SU-DHL-6 (cell line): ENCODE data around the gene DRD4.
"Not testable (repeated sequence)": the region's sequence is repeated elsewhere in the genome, so short reads cannot be mapped to it uniquely, and the experiment has no call there.

ENCODE experiments used
- H2AFZ ChIP-seq: fragments of 200-600 bp; sonication (generic); 2 replicates; pipeline ENCODE4 v1.6.1; 2014; ENCODE audit warnings: low read depth, mild to moderate bottlenecking, moderate library complexity, mixed read lengths, antibody characterized with exemption, low read length; ENCODE audit not compliant: severe bottlenecking
- H3F3A ChIP-seq: fragments of 200-600 bp; shearing (Covaris generic); 2 replicates; pipeline ENCODE4 v1.6.0; 2016; ENCODE audit warnings: antibody characterized with exemption, mild to moderate bottlenecking; ENCODE audit not compliant: insufficient read depth
- H3K27ac ChIP-seq: fragments of 200-600 bp; sonication (generic); 2 replicates; pipeline ENCODE4 v1.5.1; 2016; ENCODE audit warnings: low read depth, mild to moderate bottlenecking, low read length, moderate library complexity, mixed read lengths
- H3K27me3 ChIP-seq: fragments of 200-600 bp; sonication (generic), shearing (Covaris generic); 2 replicates; pipeline ENCODE4 v1.6.0; 2014; ENCODE audit warnings: mild to moderate bottlenecking, low read length
- H3K36me3 ChIP-seq: fragments of 200-600 bp; sonication (generic); 2 replicates; pipeline ENCODE4 v1.6.1; 2014; ENCODE audit warnings: mild to moderate bottlenecking, low read length, mixed read lengths
- H3K4me2 ChIP-seq: fragments of 300-600, 200-600 bp; shearing (Covaris generic), sonication (generic); 2 replicates; pipeline ENCODE4 v1.6.0; 2014; ENCODE audit warnings: low read length, low read depth, mild to moderate bottlenecking; ENCODE audit not compliant: poor library complexity, severe bottlenecking
- H3K4me3 ChIP-seq: fragments of 200-600 bp; sonication (generic); 2 replicates; pipeline ENCODE4 v1.5.1; 2014; ENCODE audit warnings: antibody characterized with exemption, low read length, mild to moderate bottlenecking, mixed read lengths; ENCODE audit not compliant: insufficient read depth, poor library complexity, severe bottlenecking
- H3K79me2 ChIP-seq: fragments of 200-600 bp; sonication (generic); 2 replicates; pipeline ENCODE4 v1.6.1; 2014; ENCODE audit warnings: mild to moderate bottlenecking, low read length, moderate library complexity; ENCODE audit not compliant: insufficient read depth
- H3K9ac ChIP-seq: fragments of 200-600 bp; sonication (generic); 2 replicates; pipeline ENCODE4 v1.7.0; 2014; ENCODE audit warnings: mild to moderate bottlenecking, low read length
- H3K9me2 ChIP-seq: fragments of 200-600 bp; sonication (generic); replicated peaks from 2 replicates; pipeline ENCODE4 v1.6.1; 2014; ENCODE audit warnings: low read length; ENCODE audit not compliant: insufficient read depth
- H3K9me3 ChIP-seq: fragments of 200-600 bp; sonication (generic); 2 replicates; pipeline ENCODE4 v1.6.1; 2014; ENCODE audit warnings: low read length, mixed read lengths; ENCODE audit not compliant: insufficient read depth
- H4K20me1 ChIP-seq: fragments of 200-600 bp; sonication (generic); 2 replicates; pipeline ENCODE4 v1.6.1; 2014; ENCODE audit warnings: low read depth, mild to moderate bottlenecking, antibody characterized with exemption, low read length, moderate library complexity, mixed read lengths
- CTCF ChIP-seq: fragments of 200-600 bp; sonication (generic); IDR thresholded peaks from one replicate; pipeline ENCODE4 v1.5.1; 2017; ENCODE audit warnings: antibody characterized with exemption, mild to moderate bottlenecking, low read length, moderate library complexity; ENCODE audit not compliant: insufficient read depth, poor library complexity, severe bottlenecking
- EZH2phosphoT487 ChIP-seq: fragments of 200-600 bp; sonication (generic), shearing (Covaris generic); conservative IDR thresholded peaks from 2 replicates; pipeline ENCODE4 v1.6.1; 2018; ENCODE audit warnings: mild to moderate bottlenecking, antibody characterized with exemption, low read length, moderate library complexity, mixed read lengths

Gene DRD4

GRCh38 chr11:645536-645935 lies 8.5 kb downstream of the DRD4 start:
- Histone ChIP-seq H3K4me3 (no peak overlapping the region), H2AFZ (no peak overlapping the region), H3K27me3 (no peaks in the 10 kb centered on the region), H3F3A (peaks cover 3% of the 10 kb centered on the region; the same call in 1 of the 2 replicates), H3K4me2 (no peak overlapping the region), H3K79me2 (no peaks in the 10 kb centered on the region), H3K9me3 (no peaks in the 10 kb centered on the region), H3K9ac (no peak overlapping the region), H3K27ac (no peak overlapping the region), H3K9me2 (no peaks in the 10 kb centered on the region), H4K20me1 (no peaks in the 10 kb centered on the region), H3K36me3 (no peaks in the 10 kb centered on the region)
- TF ChIP-seq EZH2phosphoT487 (no peak), CTCF (no peak)

- Histone ChIP-seq H2AFZ (no peak overlapping the region), H3K9ac (no peak overlapping the region), H4K20me1 (no peaks in the 10 kb centered on the region), H3K27ac (no peak overlapping the region), H3F3A (peaks cover 3% of the 10 kb centered on the region; the same call in 1 of the 2 replicates), H3K79me2 (no peaks in the 10 kb centered on the region), H3K9me2 (no peaks in the 10 kb centered on the region), H3K27me3 (no peaks in the 10 kb centered on the region), H3K36me3 (no peaks in the 10 kb centered on the region), H3K4me3 (no peak overlapping the region), H3K9me3 (no peaks in the 10 kb centered on the region), H3K4me2 (no peak overlapping the region)
- TF ChIP-seq CTCF (no peak), EZH2phosphoT487 (no peak)
Measured at GRCh38 chr11:646214-646613, 9.1 kb downstream of the DRD4 start.

DNA sequence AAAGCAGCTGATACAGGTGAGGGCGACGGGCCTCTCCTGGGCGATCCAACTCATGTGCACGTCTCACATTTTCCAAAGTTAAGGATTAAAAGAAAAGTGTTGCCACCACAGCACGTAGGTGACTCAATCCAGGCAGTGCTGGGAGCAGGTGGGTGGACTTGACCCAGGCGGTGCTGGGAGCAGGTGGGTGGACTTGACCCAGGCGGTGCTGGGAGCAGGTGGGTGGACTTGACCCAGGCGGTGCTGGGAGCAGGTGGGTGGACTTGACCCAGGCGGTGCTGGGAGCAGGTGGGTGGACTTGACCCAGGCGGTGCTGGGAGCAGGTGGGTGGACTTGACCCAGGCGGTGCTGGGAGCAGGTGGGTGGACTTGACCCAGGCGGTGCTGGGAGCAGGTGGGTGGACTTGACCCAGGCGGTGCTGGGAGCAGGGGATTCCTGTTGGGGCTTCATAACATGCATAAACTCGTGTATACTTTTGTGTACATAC lies 10.6 kb downstream of the DRD4 start:
- H3K9me2 ChIP-seq, H3K9me3 ChIP-seq, H3F3A ChIP-seq, H3K4me2 ChIP-seq, H4K20me1 ChIP-seq, H2AFZ ChIP-seq, H3K36me3 ChIP-seq, H3K9ac ChIP-seq, H3K4me3 ChIP-seq, H3K27me3 ChIP-seq, H3K79me2 ChIP-seq, H3K27ac ChIP-seq: not testable (repeated sequence)

- Histone ChIP-seq H3K9me2 (no peaks in the 10 kb centered on the region), H2AFZ (no peak overlapping the region), H3K9ac (no peak overlapping the region), H3F3A (no peaks in the 10 kb centered on the region; the same call in 1 of the 2 replicates), H4K20me1 (no peaks in the 10 kb centered on the region), H3K36me3 (no peaks in the 10 kb centered on the region), H3K9me3 (no peaks in the 10 kb centered on the region), H3K4me3 (no peak overlapping the region), H3K27me3 (no peaks in the 10 kb centered on the region), H3K4me2 (no peak overlapping the region), H3K27ac (no peak overlapping the region), H3K79me2 (no peaks in the 10 kb centered on the region)
- TF ChIP-seq CTCF (no peak), EZH2phosphoT487 (no peak)
Measured at GRCh38 chr11:650482-650881, 13.4 kb downstream of the DRD4 start.

GRCh38 chr11:653136-653535 lies 16.1 kb downstream of the DRD4 start:
- not testable (repeated sequence) for H3K9me2 ChIP-seq, H2AFZ ChIP-seq, H3K4me2 ChIP-seq, H3F3A ChIP-seq, H3K9me3 ChIP-seq, H3K79me2 ChIP-seq, H4K20me1 ChIP-seq, H3K9ac ChIP-seq, H3K4me3 ChIP-seq, H3K27me3 ChIP-seq, H3K36me3 ChIP-seq, H3K27ac ChIP-seq
